GM15510 (cell line): ENCODE measurements around the gene SLF2.

Experiments used
- POLR2A ChIP-seq: IDR thresholded peaks from 3 replicates; pipeline ENCODE4 v1.6.1; 2011; ENCODE audit warnings: borderline replicate concordance; ENCODE audit not compliant: insufficient read length; ENCODE audit errors: extremely low read depth

The SLF2 gene

DNA sequence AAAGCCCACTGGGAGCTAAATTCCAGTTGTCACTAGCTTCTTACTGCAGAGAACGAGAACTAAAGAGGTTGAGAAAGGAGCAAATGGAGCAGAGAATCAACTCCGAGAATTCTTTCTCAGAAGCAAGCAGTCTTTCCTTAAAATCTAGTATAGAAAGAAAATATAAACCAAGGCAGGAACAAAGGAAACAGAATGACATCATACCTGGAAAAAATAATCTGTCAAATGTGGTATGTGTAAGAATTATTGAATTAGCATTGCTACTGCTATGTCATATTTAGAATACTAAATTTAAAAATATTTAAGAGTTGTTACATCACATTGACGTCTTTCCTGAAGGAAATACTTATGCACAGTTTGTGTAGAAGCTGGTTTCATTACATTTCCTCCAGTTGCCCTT is 4.3 kb downstream of the SLF2 start:
- no peak for TF ChIP-seq POLR2A

DNA sequence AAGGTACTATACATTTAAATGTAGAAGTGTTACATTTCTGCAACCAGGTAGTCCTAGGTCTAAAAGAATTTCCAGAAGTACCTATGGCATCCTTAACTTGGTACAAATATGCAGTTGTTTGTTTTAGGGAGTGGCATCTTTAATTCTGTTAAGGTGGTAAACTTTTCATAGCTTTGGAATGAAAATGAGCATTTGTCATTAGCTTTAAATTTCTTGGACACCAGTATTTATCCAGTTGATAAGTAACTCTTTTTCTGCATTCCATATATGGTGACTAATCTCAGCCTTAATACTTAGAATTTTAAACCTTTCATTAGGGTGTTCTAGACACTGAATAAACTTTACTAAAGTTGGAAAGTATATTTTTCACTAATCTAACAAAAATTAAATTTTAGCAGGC is 10.8 kb downstream of the SLF2 start:
- TF ChIP-seq POLR2A, result no peak

DNA sequence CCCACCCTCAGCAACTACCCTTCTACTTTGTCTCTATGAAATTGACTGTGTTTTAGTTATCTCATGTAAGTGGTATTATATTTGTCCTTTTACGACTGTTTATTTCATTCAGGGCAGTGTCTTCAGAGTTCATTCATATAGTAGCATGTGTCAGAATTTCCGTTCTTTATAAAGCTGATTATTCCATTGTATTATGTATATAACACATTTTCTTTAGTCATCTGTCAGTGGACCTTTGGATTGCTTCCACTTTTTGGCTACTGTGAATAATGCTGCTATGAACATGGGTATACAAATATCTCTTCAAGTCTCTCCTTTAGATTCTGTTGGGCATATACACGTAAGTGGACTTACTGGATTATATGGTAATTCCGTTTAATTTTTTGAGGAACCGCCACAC is 14.5 kb downstream of the SLF2 start:
- TF ChIP-seq POLR2A, result no peak

DNA sequence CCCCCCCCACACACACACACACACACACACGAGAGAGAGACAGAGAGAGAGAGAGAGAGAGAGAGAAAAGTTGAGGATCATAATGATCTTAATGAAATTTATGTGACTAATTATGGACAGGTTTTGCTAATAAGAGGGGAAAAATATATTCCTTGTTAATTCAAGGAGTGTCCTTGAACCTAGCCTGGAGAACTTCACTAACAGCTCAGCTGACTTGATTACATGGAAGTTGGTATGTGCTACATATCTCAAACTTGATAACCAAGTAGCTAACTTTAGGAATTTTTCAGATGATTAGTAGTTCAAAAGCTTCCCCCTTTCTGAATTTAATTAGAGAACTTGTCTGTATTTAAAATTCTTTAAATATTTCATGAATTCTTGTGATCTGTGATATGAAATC is 15.3 kb downstream of the SLF2 start:
- TF ChIP-seq POLR2A, result no peak

DNA sequence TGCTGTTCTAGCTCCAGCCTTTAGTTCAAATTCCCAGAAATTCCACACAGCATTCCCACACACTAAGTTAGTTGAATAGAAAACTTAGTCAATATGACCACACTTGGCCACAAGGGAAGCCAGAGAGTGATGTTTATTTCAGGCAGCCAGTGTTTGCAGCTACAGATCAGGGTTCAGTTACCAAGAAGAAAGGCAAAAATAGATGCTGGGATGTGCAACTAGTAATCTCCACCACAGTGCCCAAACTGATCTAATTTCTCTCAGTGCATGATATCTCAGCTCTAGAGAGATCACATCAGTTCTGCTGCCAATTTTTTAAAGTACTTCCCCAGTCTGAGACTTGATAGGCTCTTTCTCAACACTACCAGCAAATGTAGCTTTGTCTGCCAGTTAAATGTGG is 17.6 kb downstream of the SLF2 start:
- no peak for TF ChIP-seq POLR2A

DNA sequence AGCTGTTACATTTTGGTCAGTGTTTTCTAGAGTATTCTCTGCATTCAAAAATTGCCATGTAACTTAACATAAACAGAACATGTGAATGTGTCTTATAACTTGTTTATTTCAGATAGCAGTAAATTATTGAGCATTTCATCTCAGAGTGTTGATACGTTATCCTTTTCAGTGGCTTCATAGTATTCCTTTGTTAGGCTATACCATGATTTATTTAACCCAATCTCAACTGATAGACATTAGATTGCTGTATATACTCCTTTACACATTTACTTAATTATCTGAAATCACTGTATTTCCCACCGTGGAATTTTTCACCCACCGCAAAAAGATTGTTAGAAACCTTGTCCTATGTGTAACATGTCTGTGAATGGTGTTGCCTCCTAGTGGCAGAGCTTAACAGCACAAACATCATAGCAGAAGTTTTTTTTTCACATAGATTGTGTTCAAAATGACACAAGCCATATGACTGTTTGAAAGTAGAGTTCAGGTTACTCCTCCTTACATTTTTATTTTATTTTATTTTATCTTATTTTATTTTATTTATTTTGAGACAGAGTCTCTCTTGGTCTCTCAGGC is 21.4 kb downstream of the SLF2 start:
- TF ChIP-seq POLR2A, result no peak

DNA sequence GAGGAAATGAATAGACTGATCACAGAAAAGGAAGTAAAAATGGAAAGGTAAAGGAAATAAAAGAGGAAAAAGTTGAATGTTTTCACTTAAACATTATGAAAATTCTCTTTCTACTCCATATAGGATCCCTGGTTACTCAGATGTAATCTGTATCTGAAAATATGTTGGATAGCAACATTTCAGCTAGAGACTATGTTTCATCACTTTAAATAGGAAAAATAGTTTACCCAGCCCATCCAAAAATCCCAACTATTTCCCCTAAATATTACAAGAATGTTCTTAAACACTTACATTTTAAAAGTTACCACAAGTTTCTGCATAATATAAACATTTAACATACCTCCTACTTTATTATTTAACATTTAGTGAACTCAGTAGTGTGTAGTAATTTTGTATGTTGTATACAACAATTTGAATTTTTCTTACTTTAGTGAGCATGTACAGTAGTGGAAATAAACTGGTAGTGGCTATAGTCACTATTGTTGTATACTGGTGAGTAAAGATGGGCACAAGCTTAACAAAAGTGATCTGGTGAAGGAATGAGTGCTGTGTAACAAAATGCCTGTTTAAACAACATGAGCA is 27.1 kb downstream of the SLF2 start:
- TF ChIP-seq POLR2A, result no peak

DNA sequence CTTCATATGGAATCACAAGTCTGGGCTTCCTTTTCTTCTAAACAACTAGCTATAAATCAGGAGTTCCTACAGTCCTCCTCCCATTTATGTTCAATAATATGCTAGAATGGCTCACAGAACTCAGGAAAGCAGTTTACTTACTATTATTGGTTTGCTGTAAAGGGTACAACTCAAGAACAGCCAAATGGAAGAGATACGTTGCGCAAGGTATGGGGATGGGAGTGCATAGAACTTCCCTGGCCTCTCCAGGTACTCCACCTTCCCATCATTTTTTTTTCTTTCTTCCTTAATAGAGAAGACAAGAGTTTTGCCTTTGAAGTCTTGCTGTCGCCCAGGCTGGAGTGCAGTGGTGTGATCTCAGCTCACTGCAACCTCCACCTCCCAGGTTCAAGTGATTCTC is 29.5 kb downstream of the SLF2 start:
- TF ChIP-seq POLR2A, result no peak

DNA sequence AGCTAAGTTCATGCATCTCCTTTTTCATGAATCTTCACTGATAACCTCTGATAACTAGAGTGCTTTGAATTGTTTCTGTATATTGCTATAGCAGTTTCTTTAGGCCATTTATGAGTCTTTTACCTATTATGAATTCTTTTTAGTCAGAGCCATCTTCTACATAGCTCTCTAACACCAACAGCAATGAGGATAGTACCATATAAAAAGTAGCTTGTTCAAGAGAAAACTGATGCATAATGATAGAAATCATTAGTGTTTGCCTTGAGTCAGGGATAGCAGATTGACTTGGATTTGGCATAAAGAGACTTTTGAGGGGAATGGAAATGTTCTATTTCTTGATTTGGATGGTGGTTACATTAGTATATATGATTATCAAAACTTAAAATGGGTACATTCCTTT is 30.7 kb downstream of the SLF2 start:
- no peak for TF ChIP-seq POLR2A

DNA sequence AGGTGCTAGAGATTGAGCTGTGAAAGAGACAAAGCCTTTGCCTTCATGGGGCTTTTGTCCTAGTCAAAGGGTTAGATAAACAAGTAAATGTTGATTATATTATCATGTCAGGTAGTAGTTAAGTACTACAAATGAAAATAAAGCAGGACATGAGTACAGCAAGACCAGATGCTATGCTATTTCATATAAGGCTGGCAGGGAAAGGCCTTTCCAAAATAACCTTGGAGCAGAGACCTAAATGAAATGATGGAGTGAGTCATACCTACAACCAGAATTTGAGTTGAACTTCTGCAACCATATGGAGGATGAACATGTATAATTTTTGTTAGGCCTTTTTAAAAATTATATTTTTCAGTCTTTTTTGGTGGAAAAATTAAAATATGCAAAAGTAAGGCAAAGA is 33.0 kb downstream of the SLF2 start:
- no peak for TF ChIP-seq POLR2A

DNA sequence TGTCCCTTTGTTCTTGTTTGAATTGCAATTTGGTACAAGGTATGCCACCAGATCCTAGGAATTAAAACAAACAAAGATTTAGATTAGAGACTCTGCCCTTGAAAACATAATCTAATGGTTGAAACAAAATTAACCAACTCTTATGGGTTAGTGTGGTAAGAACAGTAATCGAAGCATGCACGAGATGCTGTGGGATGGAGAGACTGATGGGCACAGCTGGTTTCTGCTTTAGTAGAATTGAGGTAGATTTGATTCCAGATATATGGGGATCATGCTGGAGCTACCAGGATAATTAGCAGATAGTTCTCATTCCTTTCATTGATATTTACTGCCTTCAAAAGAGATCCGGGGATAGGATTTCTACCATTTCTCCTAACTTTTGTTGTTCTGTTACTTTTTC is 36.2 kb downstream of the SLF2 start:
- TF ChIP-seq POLR2A, result no peak

DNA sequence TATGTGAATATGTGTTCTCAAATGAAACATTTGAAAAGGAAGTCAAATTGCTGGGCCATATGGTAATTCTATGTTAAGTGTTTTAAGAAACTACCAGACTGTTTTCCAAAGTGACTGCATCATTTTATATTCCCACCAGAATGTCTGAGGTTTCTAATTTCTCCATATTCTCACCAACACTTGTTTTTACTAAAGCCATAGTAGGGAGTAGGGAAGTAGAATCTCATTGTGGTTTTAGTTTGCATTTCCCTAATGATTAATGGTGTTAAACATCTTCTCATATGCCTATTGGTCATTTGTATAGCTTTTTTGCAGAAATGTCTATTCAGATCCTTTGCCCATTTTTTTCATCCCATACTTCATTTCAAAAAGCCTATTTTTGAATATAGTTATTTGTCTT is 47.5 kb downstream of the SLF2 start:
- no peak for TF ChIP-seq POLR2A

DNA sequence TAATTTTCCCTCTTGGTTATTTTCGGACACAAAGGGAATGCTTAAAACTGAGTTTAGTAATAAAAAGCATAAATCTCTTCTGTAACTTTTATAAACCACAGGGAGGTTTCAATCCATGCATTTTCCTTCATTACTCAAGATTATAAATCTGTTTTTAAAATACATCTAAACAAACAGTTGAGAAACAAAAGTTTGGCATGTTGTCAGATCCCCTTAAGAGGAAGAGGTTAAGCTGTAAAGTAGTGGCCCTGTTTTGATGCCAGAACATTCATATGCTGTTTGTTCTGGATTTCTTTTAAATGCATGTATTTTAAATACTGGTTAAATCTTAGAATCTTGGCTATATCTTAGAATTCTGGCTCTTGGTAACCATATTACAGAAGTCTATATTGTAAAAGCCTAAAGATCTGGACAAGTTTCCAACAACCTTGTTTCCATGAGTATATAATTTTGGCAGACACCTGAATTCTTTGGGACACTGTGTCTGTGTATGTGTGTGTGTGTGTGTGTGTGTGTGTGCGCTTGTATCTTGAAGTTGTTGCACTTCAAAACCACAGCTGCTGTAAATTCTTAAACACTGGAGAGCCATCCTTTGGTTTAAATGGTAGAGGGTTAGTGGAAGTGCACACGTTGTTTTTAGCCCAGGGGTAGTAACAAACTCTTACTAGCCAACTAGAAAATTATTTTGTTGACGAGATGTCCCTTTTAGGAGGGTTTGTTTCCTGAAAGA is 49.8 kb downstream of the SLF2 start:
- no peak for TF ChIP-seq POLR2A

DNA sequence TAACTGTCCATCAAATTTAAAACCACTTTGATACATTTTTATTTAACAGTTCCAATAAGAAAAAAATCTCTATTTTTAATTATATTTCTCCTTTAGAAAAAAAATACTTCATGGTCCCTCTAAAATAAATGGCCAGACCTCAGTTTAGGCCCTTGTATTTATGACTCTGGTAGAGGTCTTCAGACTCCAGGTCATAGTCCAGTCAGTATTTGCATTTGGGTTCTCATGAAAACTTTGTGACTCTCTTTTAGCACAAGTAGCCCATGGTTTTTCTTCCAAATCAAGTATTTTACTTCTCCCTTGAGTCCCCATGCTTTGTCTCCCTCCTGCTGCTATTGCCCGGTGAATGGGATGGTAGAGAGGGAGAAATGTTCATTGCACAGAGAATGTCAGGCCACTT is 51.1 kb downstream of the SLF2 start:
- TF ChIP-seq POLR2A, result no peak

DNA sequence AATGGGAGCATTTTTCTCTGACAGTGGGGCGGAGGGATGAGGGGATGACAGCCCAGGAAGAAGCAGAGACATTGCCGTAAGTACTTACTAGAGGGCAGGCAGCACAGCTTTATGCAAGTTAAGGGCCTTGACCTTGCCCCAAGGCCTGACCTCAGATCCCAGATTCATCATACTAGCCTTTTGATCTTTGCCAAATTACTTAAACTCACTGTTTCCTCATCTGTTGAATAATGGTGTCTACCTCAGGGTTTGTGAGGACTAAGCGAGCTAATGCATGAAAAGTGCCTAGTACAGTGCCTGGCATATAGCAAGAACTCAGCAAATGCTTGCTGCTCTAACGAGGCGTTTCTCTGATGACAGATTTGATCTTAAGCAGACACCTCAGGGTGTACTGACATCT is 53.1 kb downstream of the SLF2 start:
- no peak for TF ChIP-seq POLR2A

DNA sequence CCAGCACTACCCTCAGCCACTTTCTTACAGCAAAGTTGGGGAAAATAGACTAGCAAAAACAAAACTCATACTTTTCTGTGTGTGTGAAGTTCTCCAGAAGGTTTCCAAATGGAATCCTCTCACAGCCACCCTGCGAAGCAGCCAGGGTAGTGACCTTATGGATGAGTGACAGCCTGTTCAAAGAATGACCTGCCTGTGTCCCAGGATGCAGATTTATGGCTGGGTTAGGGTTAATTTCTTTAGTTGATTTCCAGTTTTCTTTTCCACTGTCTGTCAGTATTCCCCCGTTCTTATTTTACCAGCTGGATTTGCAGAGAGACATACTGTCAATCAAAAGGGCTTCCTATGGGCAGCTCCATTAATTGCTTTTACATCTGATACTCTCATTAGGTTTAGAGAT is 54.1 kb downstream of the SLF2 start:
- TF ChIP-seq POLR2A, result no peak
